GM18907 (cell line): ENCODE results near the gene RNF135.
A peak's percentile ranks its signal among the peaks of the same experiment; 100 is the strongest.
"Not testable (repeated sequence)": the region's sequence is repeated elsewhere in the genome, so short reads cannot be mapped to it uniquely, and the experiment has no call there.

Experiments
- ATAC-seq: cut with Tn5 transposase; IDR thresholded peaks from one replicate; pipeline ENCODE4 v1.9.1; 2021; ENCODE audit warnings: mild to moderate bottlenecking, moderate library complexity; ENCODE audit not compliant: unreplicated experiment

Gene RNF135

GRCh38 chr17:30954046-30954830 is 16.6 kb upstream of the RNF135 start:
- no peak for ATAC-seq

- ATAC-seq: no peak
These were observed 14.0 kb upstream of the RNF135 start for GRCh38 chr17:30956764-30957374.

- ATAC-seq: no peak
These were observed 13.1 kb upstream of the RNF135 start for GRCh38 chr17:30957741-30958140.

- no peak for ATAC-seq
These were observed 12.7 kb upstream of the RNF135 start for GRCh38 chr17:30958187-30958586.

- ATAC-seq: no peak
These were observed 9.3 kb upstream of the RNF135 start for GRCh38 chr17:30961209-30962188.

- not testable (repeated sequence) for ATAC-seq
These were observed 6.5 kb upstream of the RNF135 start for GRCh38 chr17:30964312-30964711.

GRCh38 chr17:30964876-30965275 is 6.0 kb upstream of the RNF135 start:
- no peak for ATAC-seq

GRCh38 chr17:30965686-30966085 is 5.2 kb upstream of the RNF135 start:
- no peak for ATAC-seq

- not testable (repeated sequence) for ATAC-seq
These were observed 2.9 kb upstream of the RNF135 start for GRCh38 chr17:30967911-30968310.

- peak; percentile 32 for ATAC-seq
These were observed 629 bp upstream of the RNF135 start for GRCh38 chr17:30969989-30970830.

- no peak for ATAC-seq
These were observed 4.4 kb downstream of the RNF135 start for GRCh38 chr17:30975042-30975820.

- not testable (repeated sequence) for ATAC-seq
These were observed 9.1 kb downstream of the RNF135 start for GRCh38 chr17:30979919-30980318.

GRCh38 chr17:30981531-30982519 is 11.0 kb downstream of the RNF135 start:
- ATAC-seq: no peak

GRCh38 chr17:30982855-30983254 is 12.0 kb downstream of the RNF135 start:
- no peak for ATAC-seq

GRCh38 chr17:30990458-30990857 is 19.6 kb downstream of the RNF135 start:
- ATAC-seq: no peak

GRCh38 chr17:30992551-30992950 is 21.7 kb downstream of the RNF135 start:
- ATAC-seq: no peak

GRCh38 chr17:30995347-30995746 is 24.5 kb downstream of the RNF135 start:
- no peak for ATAC-seq

- ATAC-seq: no peak
These were observed 25.6 kb downstream of the RNF135 start for GRCh38 chr17:30996486-30996885.
